Activated CD4-positive, alpha-beta T cell treated with anti-CD3 and anti-CD28 coated beads, Interleukin-2, amount 50 U/mL, for 1 hour (primary cell): ENCODE measurements around the gene SEPTIN10.

ENCODE experiments used
- DNase-seq: peaks from one replicate; pipeline ENCODE4 v3.0.0-alpha.2; 2020

SEPTIN10 gene

DNA sequence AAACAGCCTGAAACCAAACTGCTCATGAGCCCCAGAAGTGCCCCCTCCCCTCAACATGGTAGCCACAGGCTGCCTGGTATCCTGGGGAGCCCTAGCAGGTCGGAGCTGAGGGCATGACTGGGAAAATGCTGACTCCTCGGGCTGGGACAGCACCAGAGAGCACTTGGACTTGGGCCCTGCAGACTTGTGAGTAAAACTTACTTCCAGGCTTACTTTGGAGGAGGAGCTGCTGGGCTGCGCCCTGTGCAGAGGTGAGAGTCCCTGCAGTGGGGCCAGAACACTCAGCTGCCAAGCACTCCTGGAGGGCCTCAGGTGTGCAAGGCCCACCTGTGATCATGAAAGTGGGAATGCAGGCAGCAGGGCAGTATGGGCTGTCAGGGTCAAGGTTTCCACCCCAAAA, 119.4 kb downstream of the SEPTIN10 start:
- no peak for DNase-seq

- DNase-seq = no peak
Observed at GRCh38 chr2:109493176-109493935, 120.4 kb downstream of the SEPTIN10 start.
